ENCODE data around the gene USP54. TPM values are rescaled to one million over a fixed set of nuclear protein-coding genes. Genes with fewer than 3 reads are reported as not detected.

The USP54 gene
- total RNA-seq, 4 donors from 2014 or later, result 45.6 to 54.8 (median 46.7) TPM

GRCh38 chr10:73552819-73553715 is 38.1 kb downstream of the USP54 start:
- Histone ChIP-seq H3K27me3 (no peaks in the 10 kb centered on the region), H3K4me3 (peak overlapping the region; percentile 6 to 12 (median 11)), H3K9me3 (no peaks in the 10 kb centered on the region), H3K27ac (replicated peaks in 1 of 4) (peak overlapping the region; percentile 76 to 85 (median 77)), H3K36me3 (peaks cover 0 to 7% (median under 1%) of the 10 kb centered on the region in 4 donors), H3K4me1 (peaks cover 18 to 53% (median 48%) of the 10 kb centered on the region in 4 donors)
- intact Hi-C loops (cut with DNase I), result no loop called here
- WGBS, result 71% methylated on average over 3 of the region's 3 CpGs
- TF ChIP-seq POLR2A (IDR thresholded peaks at IDR 0.05; ENCODE audit: low read depth) (no peak), CTCF (IDR thresholded peaks at IDR 0.05) (no peak), POLR2AphosphoS5 (IDR thresholded peaks at IDR 0.05) (peak; percentile 82 to 84), EP300 (IDR thresholded peaks at IDR 0.05) (no peak)
- DNase-seq (ENCODE audit: extremely low spot score), result no peak

- Histone ChIP-seq H3K4me3 (no peak overlapping the region), H3K36me3 (no peaks in the 10 kb centered on the region), H3K9me3 (no peaks in the 10 kb centered on the region), H3K27me3 (no peaks in the 10 kb centered on the region), H3K27ac (replicated peaks in 1 of 4) (peak overlapping the region in 3 of 4 donors; percentile 76 to 85 (median 78)), H3K4me1 (peaks cover 18 to 53% (median 48%) of the 10 kb centered on the region in 4 donors)
- 82% methylated on average over 1 of the region's 1 CpG for WGBS
- no peak for DNase-seq (ENCODE audit: extremely low spot score)
- intact Hi-C loops (cut with DNase I), result no loop called here
- TF ChIP-seq EP300 (IDR thresholded peaks at IDR 0.05), result no peak
- TF ChIP-seq CTCF (IDR thresholded peaks at IDR 0.05), result no peak
- no peak for TF ChIP-seq POLR2A (IDR thresholded peaks at IDR 0.05; ENCODE audit: low read depth)
- no peak for TF ChIP-seq POLR2AphosphoS5 (IDR thresholded peaks at IDR 0.05)
These were observed 39.6 kb downstream of the USP54 start for GRCh38 chr10:73551515-73551914.

GRCh38 chr10:73545357-73545756 is 45.8 kb downstream of the USP54 start:
- Histone ChIP-seq H3K4me1 (no peaks in the 10 kb centered on the region), H3K4me3 (no peak overlapping the region), H3K9me3 (no peaks in the 10 kb centered on the region), H3K27ac (replicated peaks in 1 of 4) (no peak overlapping the region), H3K36me3 (peaks cover 21 to 51% (median 38%) of the 10 kb centered on the region in 4 donors), H3K27me3 (no peaks in the 10 kb centered on the region)
- DNase-seq (ENCODE audit: extremely low spot score), result no peak
- 81% methylated on average over 2 of the region's 2 CpGs for WGBS
- TF ChIP-seq CTCF (IDR thresholded peaks at IDR 0.05) (no peak), EP300 (IDR thresholded peaks at IDR 0.05) (no peak), POLR2A (IDR thresholded peaks at IDR 0.05; ENCODE audit: low read depth) (no peak), POLR2AphosphoS5 (IDR thresholded peaks at IDR 0.05) (no peak)
- intact Hi-C loops (cut with DNase I), result no loop called here

- Histone ChIP-seq H3K27ac (replicated peaks in 1 of 4) (no peak overlapping the region), H3K9me3 (no peaks in the 10 kb centered on the region), H3K4me1 (no peaks in the 10 kb centered on the region), H3K27me3 (no peaks in the 10 kb centered on the region), H3K4me3 (no peak overlapping the region), H3K36me3 (peaks cover 33 to 96% (median 78%) of the 10 kb centered on the region in 4 donors)
- intact Hi-C loops (cut with DNase I), result no loop called here
- TF ChIP-seq EP300 (IDR thresholded peaks at IDR 0.05) (no peak), CTCF (IDR thresholded peaks at IDR 0.05) (no peak), POLR2A (IDR thresholded peaks at IDR 0.05; ENCODE audit: low read depth) (no peak), POLR2AphosphoS5 (IDR thresholded peaks at IDR 0.05) (no peak)
- 93% methylated on average over 7 of the region's 7 CpGs for WGBS
- no peak for DNase-seq (ENCODE audit: extremely low spot score)
These were observed 53.4 kb downstream of the USP54 start for GRCh38 chr10:73537709-73538108.
